Testis (tissue), 3 donors: ENCODE measurements around the gene PLAAT5. TPM values are rescaled to one million over a fixed set of nuclear protein-coding genes. Genes with fewer than 3 reads are reported as not detected.
"Not testable (repeated sequence)": the region's sequence is repeated elsewhere in the genome, so short reads cannot be mapped to it uniquely, and the experiment has no call there.

Experiments
- DNase-seq: peaks from one replicate; pipeline ENCODE4 v3.0.0-alpha.2; 2019
- H3K27ac ChIP-seq, 2 donors: fragments of 200-600 bp; sonication (generic); one replicate each; pipeline ENCODE4 v1.5.1; 2019
- H3K27me3 ChIP-seq: fragments of 200-600 bp; sonication (generic); one replicate; pipeline ENCODE4 v1.5.1; 2019
- H3K36me3 ChIP-seq: fragments of 200-600 bp; sonication (generic); one replicate; pipeline ENCODE4 v1.5.1; 2017; ENCODE audit warnings: low read depth; ENCODE audit errors: missing control alignments
- H3K4me1 ChIP-seq: fragments of 200-600 bp; sonication (generic); one replicate; pipeline ENCODE4 v1.5.1; 2019
- H3K4me3 ChIP-seq, 2 donors: fragments of 200-600 bp; sonication (generic); one replicate each; pipeline ENCODE4 v1.5.1; 2017 to 2019
- H3K9me3 ChIP-seq: fragments of 200-600 bp; sonication (generic); one replicate; pipeline ENCODE4 v1.5.1; 2017
- CTCF ChIP-seq, 3 experiments: fragments of 450-650 bp in 2 of 3; fragments of 200-600 bp in 1 of 3; sonication (generic) in 1 of 3; IDR thresholded peaks; one replicate each; pipeline ENCODE4 v1.5.1; 2016 to 2019; ENCODE audit warnings: antibody characterized with exemption in 3 of 3, mild to moderate bottlenecking in 2 of 3, moderate library complexity in 1 of 3
- POLR2A ChIP-seq: fragments of 450-650 bp; IDR thresholded peaks from one replicate; pipeline ENCODE4 v1.6.1; 2017; ENCODE audit warnings: antibody characterized with exemption, mild to moderate bottlenecking, moderate library complexity
- WGBS, 2 donors: methylation state at CpG; one replicate each; pipeline ENCODE4 v1.1.5; 2018; 5-methylcytosine and 5-hydroxymethylcytosine counted together
- intact Hi-C: fragments of 100-400 bp; cut with DNase I; formaldehyde crosslinking; loops from one replicate; pipeline ENCODE4 v1.15.1; 2023; ENCODE audit warnings: low total_unique reads
- polyA plus RNA-seq: library from polyadenylated mRNA; stranded (reverse); fragments of 350-450 nt; fragmentation: Illumina TruSeq; extraction: RNeasy Lipid Tissue Mini Kit (QIAGEN cat#74804); gene quantifications from one replicate; pipeline ENCODE4 v1.2.3, GENCODE V29; 2014; ENCODE audit warnings: low read depth, low replicate concordance; ENCODE audit not compliant: insufficient read depth
- total RNA-seq, 2 donors: library from RNA; depleted of rRNA; stranded (reverse); fragments of >200 nt; gene quantifications; one replicate each; pipeline ENCODE4 v1.2.3, GENCODE V29; 2016

The PLAAT5 gene
- total and polyA plus RNA-seq, 3 donors from 2014 or later, result 60.6 to 148 (median 92.8) TPM

GRCh38 chr11:63530021-63530420, 39.1 kb upstream of the PLAAT5 start:
- no peak for TF ChIP-seq CTCF (IDR thresholded peaks at IDR 0.05)
- no peak for TF ChIP-seq POLR2A
- H3K27me3 ChIP-seq, result no peaks in the 10 kb centered on the region
- intact Hi-C loops, result no loop called here
- H3K9me3 ChIP-seq, result no peaks in the 10 kb centered on the region
- no peak for DNase-seq
- no peaks in the 10 kb centered on the region for H3K4me1 ChIP-seq
- WGBS, 2 donors, result 98% methylated on average over 2 of the region's 2 CpGs
- no peak overlapping the region for H3K27ac ChIP-seq
- H3K4me3 ChIP-seq, result no peak overlapping the region
- H3K36me3 ChIP-seq, result no peaks in the 10 kb centered on the region

GRCh38 chr11:63529373-63529772, 38.4 kb upstream of the PLAAT5 start:
- H3K36me3 ChIP-seq, H3K9me3 ChIP-seq, H3K27ac ChIP-seq, H3K4me3 ChIP-seq, DNase-seq, H3K4me1 ChIP-seq, intact Hi-C loops, H3K27me3 ChIP-seq: not testable (repeated sequence)
- 79 to 85% methylated on average over 6 of the region's 6 CpGs for WGBS, 2 donors

GRCh38 chr11:63528729-63529278, 37.8 kb upstream of the PLAAT5 start:
- DNase-seq, H3K27me3 ChIP-seq, H3K9me3 ChIP-seq, H3K4me3 ChIP-seq, H3K27ac ChIP-seq, intact Hi-C loops, H3K36me3 ChIP-seq, H3K4me1 ChIP-seq: not testable (repeated sequence)
- 77 to 88% methylated on average over 1 of the region's 3 CpGs for WGBS, 2 donors

GRCh38 chr11:63528156-63528555, 37.2 kb upstream of the PLAAT5 start:
- intact Hi-C loops, H3K4me1 ChIP-seq: not testable (repeated sequence)

GRCh38 chr11:63527667-63528066, 36.7 kb upstream of the PLAAT5 start:
- intact Hi-C loops, result no loop called here
- Histone ChIP-seq H3K4me3 (no peak overlapping the region), H3K27me3 (no peaks in the 10 kb centered on the region), H3K36me3 (no peaks in the 10 kb centered on the region), H3K9me3 (no peaks in the 10 kb centered on the region), H3K27ac (no peak overlapping the region), H3K4me1 (no peaks in the 10 kb centered on the region)
- TF ChIP-seq POLR2A (no peak), CTCF (IDR thresholded peaks at IDR 0.05) (no peak)
- DNase-seq, result no peak
- 87 to 90% methylated on average over 2 of the region's 2 CpGs for WGBS, 2 donors

More at GRCh38 chr11:63528156-63528555, 37.2 kb upstream of the PLAAT5 start:
- not testable (repeated sequence) for H3K4me3 ChIP-seq, H3K36me3 ChIP-seq, H3K27ac ChIP-seq, H3K27me3 ChIP-seq, H3K9me3 ChIP-seq, DNase-seq
- 52 to 56% methylated on average over 5 to 7 of the region's 11 CpGs for WGBS, 2 donors

- Histone ChIP-seq H3K4me1 (no peaks in the 10 kb centered on the region), H3K9me3 (no peaks in the 10 kb centered on the region), H3K27ac (no peak overlapping the region), H3K4me3 (no peak overlapping the region), H3K27me3 (no peaks in the 10 kb centered on the region), H3K36me3 (no peaks in the 10 kb centered on the region)
- DNase-seq, result no peak
- no peak for TF ChIP-seq POLR2A
- no peak for TF ChIP-seq CTCF (IDR thresholded peaks at IDR 0.05)
- intact Hi-C loops, result no loop called here
- WGBS, 2 donors, result 77 to 84% methylated on average over 7 of the region's 7 CpGs
Observed at GRCh38 chr11:63523151-63523550, 32.2 kb upstream of the PLAAT5 start.
